PC-3 (cell line): Measurements from ENCODE around the gene FAM98C. TPM values are rescaled to one million over a fixed set of nuclear protein-coding genes. Genes with fewer than 3 reads are reported as not detected.

Experiments used
- ATAC-seq: fragments of 200-7000 bp; cut with Tn5 transposase; 2 replicates; pipeline ENCODE4 v1.9.1; 2020; ENCODE audit warnings: mild to moderate bottlenecking, moderate library complexity
- BruUV-seq: library from RNA; stranded (reverse); fragments of 400-500 nt; replicated peaks from 2 replicates; lab custom pipeline; 2021; lab: Mats Ljungman, UMichigan
- CTCF ChIA-PET: fragments of 300-600 bp; sonication (Branson Sonifier 250); formaldehyde crosslinking; loops from one replicate; lab custom pipeline; 2022; ENCODE audit warnings: antibody characterized with exemption; lab: Charles Lee
- POLR2A ChIA-PET: fragments of 300-600 bp; sonication (Branson Sonifier 250); formaldehyde crosslinking; loops from one replicate; lab custom pipeline; 2022; ENCODE audit warnings: antibody characterized with exemption; ENCODE audit not compliant: unreplicated experiment; lab: Charles Lee
- DNase-seq: peaks from one replicate; pipeline ENCODE4 v3.0.0-alpha.2; 2015
- H2AFZ ChIP-seq: fragments of 300-600 bp; sonication (generic); 2 replicates; pipeline ENCODE4 v1.6.0; 2016; ENCODE audit warnings: antibody characterized with exemption, low read length
- H3F3A ChIP-seq: fragments of 300-600 bp; sonication (generic); one replicate; pipeline ENCODE4 v1.6.0; 2017; ENCODE audit warnings: antibody characterized with exemption, low read length, control low read depth, mild to moderate bottlenecking; ENCODE audit not compliant: unreplicated experiment
- H3K27ac ChIP-seq: fragments of 300-600 bp; sonication (generic); 2 replicates; pipeline ENCODE4 v1.5.1; 2016; ENCODE audit warnings: mild to moderate bottlenecking, low read length
- H3K27me3 ChIP-seq: fragments of 300-600 bp; sonication (generic); 2 replicates; pipeline ENCODE4 v1.6.1; 2016; ENCODE audit warnings: low read length, mixed read lengths
- H3K36me3 ChIP-seq: fragments of 300-600 bp; sonication (generic); 2 replicates; pipeline ENCODE4 v1.6.1; 2016; ENCODE audit warnings: low read depth, mixed run types, low read length, mixed read lengths
- H3K4me1 ChIP-seq: fragments of 300-600 bp; sonication (generic); 2 replicates; pipeline ENCODE4 v1.5.1; 2016; ENCODE audit warnings: low read length; ENCODE audit not compliant: insufficient read depth
- H3K4me2 ChIP-seq: fragments of 300-600 bp; sonication (generic); 2 replicates; pipeline ENCODE4 v1.6.0; 2016; ENCODE audit warnings: low read length
- H3K4me3 ChIP-seq: fragments of 300-600 bp; sonication (generic); 2 replicates; pipeline ENCODE4 v1.5.1; 2016; ENCODE audit warnings: mild to moderate bottlenecking, low read length, mixed read lengths
- H3K79me2 ChIP-seq: fragments of 300-600 bp; sonication (generic); 2 replicates; pipeline ENCODE4 v1.6.1; 2017; ENCODE audit warnings: low read length, mixed read lengths
- H3K9ac ChIP-seq: fragments of 300-600 bp; sonication (generic); 2 replicates; pipeline ENCODE4 v1.6.0; 2016; ENCODE audit warnings: mild to moderate bottlenecking, low read length
- H3K9me2 ChIP-seq: fragments of 300-600 bp; sonication (generic); replicated peaks from 2 replicates; pipeline ENCODE4 v1.6.1; 2016; ENCODE audit warnings: mixed run types, low read length, mixed read lengths
- H3K9me3 ChIP-seq: fragments of 300-600 bp; sonication (generic); 2 replicates; pipeline ENCODE4 v1.6.1; 2016; ENCODE audit warnings: low read length, mixed read lengths
- H4K20me1 ChIP-seq: fragments of 300-600 bp; sonication (generic); 2 replicates; pipeline ENCODE4 v1.6.1; 2016; ENCODE audit warnings: low read length, mixed read lengths
- CTCF ChIP-seq: fragments of 300-600 bp; sonication (generic); conservative IDR thresholded peaks from 2 replicates; pipeline ENCODE4 v1.5.1; 2017; ENCODE audit warnings: antibody characterized with exemption, low read depth, mild to moderate bottlenecking, low read length
- EZH2 ChIP-seq: fragments of 300-600 bp; sonication (generic); IDR thresholded peaks from one replicate; pipeline ENCODE4 v1.6.1; 2017; ENCODE audit warnings: antibody characterized with exemption, mild to moderate bottlenecking, low read length; ENCODE audit not compliant: unreplicated experiment
- EZH2phosphoT487 ChIP-seq: fragments of 300-600 bp; sonication (generic); IDR thresholded peaks from 2 replicates; pipeline ENCODE4 v1.6.1; 2018; ENCODE audit warnings: mild to moderate bottlenecking, antibody characterized with exemption, low read length, borderline replicate concordance
- intact Hi-C: fragments of 100-400 bp; cut with micrococcal nuclease; formaldehyde crosslinking; loops from 2 replicates; pipeline ENCODE4 v1.9.0; 2023
- total RNA-seq: library from RNA; depleted of rRNA; stranded (reverse); fragments of >200 nt; gene quantifications from 2 replicates; pipeline ENCODE4 v1.2.3, GENCODE V29; 2014

Gene FAM98C
- total RNA-seq, 1 experiment from 2014 or later = 23.5 TPM

- Histone ChIP-seq H3K79me2 (no peaks in the 10 kb centered on the region), H3K4me2 (no peak overlapping the region), H3K4me3 (no peak overlapping the region), H3K9ac (no peak overlapping the region), H3F3A (no peaks in the 10 kb centered on the region), H3K27ac (no peak overlapping the region), H3K4me1 (no peaks in the 10 kb centered on the region), H3K36me3 (no peaks in the 10 kb centered on the region), H4K20me1 (no peaks in the 10 kb centered on the region), H2AFZ (no peak overlapping the region), H3K9me3 (no peaks in the 10 kb centered on the region), H3K27me3 (no peaks in the 10 kb centered on the region), H3K9me2 (no peaks in the 10 kb centered on the region)
- CTCF ChIA-PET = no interaction called here
- no TSS peak for BruUV-seq
- TF ChIP-seq EZH2phosphoT487 (no peak), CTCF (no peak), EZH2 (no peak)
- DNase-seq (no peak), ATAC-seq (no peak)
- POLR2A ChIA-PET = interaction anchor here (0.6 kb wide), 1 partner anchor 166 kb away, joined by 4 read pairs; the partner anchor contains the start of gene SPINT2
- intact Hi-C loops = no loop called here
Observed at GRCh38 chr19:38429811-38430156, 26.9 kb downstream of the FAM98C start.

- H3K4me3 ChIP-seq = no peak overlapping the region
- no peak for TF ChIP-seq EZH2
- H3K27ac ChIP-seq = no peak overlapping the region
- H4K20me1 ChIP-seq = no peaks in the 10 kb centered on the region
- ATAC-seq (no peak), DNase-seq (no peak)
- no peak overlapping the region for H3K9ac ChIP-seq
- no peak overlapping the region for H2AFZ ChIP-seq
- H3K4me1 ChIP-seq = no peaks in the 10 kb centered on the region
- H3K36me3 ChIP-seq = no peaks in the 10 kb centered on the region
- H3K4me2 ChIP-seq = no peak overlapping the region
- no peaks in the 10 kb centered on the region for H3K9me2 ChIP-seq
- no TSS peak for BruUV-seq
- ChIA-PET POLR2A (no interaction called here), CTCF (no interaction called here)
- H3K79me2 ChIP-seq = no peaks in the 10 kb centered on the region
- intact Hi-C loops = no loop called here
- no peaks in the 10 kb centered on the region for H3F3A ChIP-seq
- no peaks in the 10 kb centered on the region for H3K9me3 ChIP-seq
- H3K27me3 ChIP-seq = no peaks in the 10 kb centered on the region
Observed at GRCh38 chr19:38430931-38431330, 28.0 kb downstream of the FAM98C start.

DNA sequence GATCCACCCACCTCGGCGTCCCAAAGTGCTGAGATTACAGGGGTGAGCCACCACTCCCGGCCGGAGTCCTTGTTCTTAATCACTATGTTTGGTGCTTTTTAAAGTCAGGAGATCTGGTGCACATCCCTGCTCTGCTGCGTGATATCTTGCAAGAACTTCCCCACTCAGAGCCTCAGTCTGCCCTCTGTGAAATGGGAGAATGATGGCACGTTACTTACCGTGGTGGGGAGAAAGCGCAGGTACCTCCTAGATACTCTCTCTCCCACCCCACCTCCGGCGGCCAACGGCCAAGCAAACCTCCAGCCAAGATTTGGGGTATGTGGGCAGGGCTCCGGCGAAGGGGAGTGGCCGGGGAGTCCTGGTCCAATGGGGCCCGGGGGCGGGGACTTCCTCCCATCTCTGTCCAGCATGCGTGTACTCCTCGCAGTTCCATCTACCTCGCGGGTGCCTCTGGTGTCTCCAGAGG, 30.4 kb downstream of the FAM98C start, which contains the start of gene RYR1:
RYR1 (plus strand) TSS at position 424 of the 466 bp plus-strand sequence. CDS start 139 bp downstream, outside the sequence.
- intact Hi-C loops = no loop called here
- Histone ChIP-seq H3K36me3 (no peaks in the 10 kb centered on the region), H3K4me2 (no peak within 1 kb of the TSS), H3K4me1 (no peaks in the 10 kb centered on the region), H3K79me2 (no peaks in the 10 kb centered on the region), H2AFZ (no peak within 1 kb of the TSS), H3K9me2 (no peaks in the 10 kb centered on the region), H3K27me3 (no peaks in the 10 kb centered on the region), H3K27ac (no peak within 1 kb of the TSS), H3F3A (no peaks in the 10 kb centered on the region), H3K4me3 (no peak within 1 kb of the TSS), H4K20me1 (no peaks in the 10 kb centered on the region), H3K9me3 (no peaks in the 10 kb centered on the region), H3K9ac (no peak within 1 kb of the TSS)
- BruUV-seq = no TSS peak
- ChIA-PET CTCF (no interaction called here), POLR2A (no interaction called here)
- no peak for TF ChIP-seq EZH2phosphoT487
- no peak for TF ChIP-seq CTCF
- no peak for TF ChIP-seq EZH2
- ATAC-seq (no peak), DNase-seq (no peak)
